GM19193 (cell line): ENCODE data around the gene EXO1.

ENCODE experiments used
- POLR2A ChIP-seq: IDR thresholded peaks from 4 replicates; pipeline ENCODE4 v1.6.1; 2011; ENCODE audit not compliant: insufficient read depth, insufficient read length; ENCODE audit errors: extremely low read depth

EXO1 gene

GRCh38 chr1:241827264-241827663 is 20.7 kb upstream of the EXO1 start:
- TF ChIP-seq POLR2A = no peak

- TF ChIP-seq POLR2A = no peak
Observed at GRCh38 chr1:241828463-241829021, 19.5 kb upstream of the EXO1 start.

GRCh38 chr1:241829468-241829867 is 18.5 kb upstream of the EXO1 start:
- TF ChIP-seq POLR2A = no peak

GRCh38 chr1:241834733-241835377 is 13.1 kb upstream of the EXO1 start:
- no peak for TF ChIP-seq POLR2A

- no peak for TF ChIP-seq POLR2A
Observed at GRCh38 chr1:241836941-241837340, 11.1 kb upstream of the EXO1 start.

GRCh38 chr1:241837416-241837815 is 10.6 kb upstream of the EXO1 start:
- TF ChIP-seq POLR2A = no peak

GRCh38 chr1:241837901-241838300 is 10.1 kb upstream of the EXO1 start:
- TF ChIP-seq POLR2A = no peak

- TF ChIP-seq POLR2A = no peak
Observed at GRCh38 chr1:241838897-241839296, 9.1 kb upstream of the EXO1 start.

- no peak for TF ChIP-seq POLR2A
Observed at GRCh38 chr1:241839369-241839979, 8.5 kb upstream of the EXO1 start.

GRCh38 chr1:241840164-241840563 is 7.8 kb upstream of the EXO1 start:
- no peak for TF ChIP-seq POLR2A

GRCh38 chr1:241841691-241842090 is 6.3 kb upstream of the EXO1 start:
- no peak for TF ChIP-seq POLR2A

GRCh38 chr1:241842565-241842964 is 5.4 kb upstream of the EXO1 start:
- TF ChIP-seq POLR2A = no peak

GRCh38 chr1:241844593-241844992 is 3.4 kb upstream of the EXO1 start:
- no peak for TF ChIP-seq POLR2A

GRCh38 chr1:241846375-241846774 is 1.6 kb upstream of the EXO1 start:
- no peak for TF ChIP-seq POLR2A

- no peak for TF ChIP-seq POLR2A
Observed at GRCh38 chr1:241846862-241847539, 1.0 kb upstream of the EXO1 start.

GRCh38 chr1:241847540-241847795 is 536 bp upstream of the EXO1 start:
- TF ChIP-seq POLR2A = no peak
